Measurements from ENCODE around the gene LCN10. TPM values are rescaled to one million over a fixed set of nuclear protein-coding genes. Genes with fewer than 3 reads are reported as not detected.
A peak's percentile ranks its signal among the peaks of the same experiment; 100 is the strongest.

Gene LCN10
- total and polyA plus RNA-seq, 2 of the 13 experiments (the other 11 are each of a cell fraction or from before 2014, with no cell fraction given): 0.53 to 0.61 TPM

GRCh38 chr9:136790640-136791515 is 48.1 kb upstream of the LCN10 start, which contains the start of gene TMEM141 (continued):
- no peak for TF ChIP-seq GPBP1L1 (CRISPR knock-in tag; IDR thresholded peaks at IDR 0.05)
- TF ChIP-seq RFXAP (CRISPR knock-in tag; IDR thresholded peaks at IDR 0.05; ENCODE audit: borderline replicate concordance): no peak
- peak; percentile 65; the same call in 1 of the 2 replicates for TF ChIP-seq SIX1 (CRISPR knock-in tag; IDR thresholded peaks at IDR 0.05; ENCODE audit: borderline replicate concordance)
- TF ChIP-seq ZNF17 (CRISPR knock-in tag; IDR thresholded peaks at IDR 0.05): no peak
- no peak for TF ChIP-seq ZNF773 (CRISPR knock-in tag; IDR thresholded peaks at IDR 0.05; ENCODE audit: borderline replicate concordance)
- peak; percentile 13 for TF ChIP-seq AGO1 (IDR thresholded peaks at IDR 0.05; ENCODE audit: low read depth, low read length, poor library complexity, severe bottlenecking)
- TF ChIP-seq ETV6 (CRISPR knock-in tag; conservative IDR thresholded peaks at IDR 0.05): no peak
- no peak for TF ChIP-seq ZFP41 (CRISPR knock-in tag; IDR thresholded peaks at IDR 0.05; ENCODE audit: borderline replicate concordance)
- peak; percentile 78; the same call in 1 of the 3 replicates for TF ChIP-seq MXI1 (IDR thresholded peaks at IDR 0.05; ENCODE audit: borderline replicate concordance, low read depth, low read length)
- TF ChIP-seq MEF2D (CRISPR knock-in tag; IDR thresholded peaks at IDR 0.05): 0 out of 2 replicates have a peak, but pooled peaks have one; percentile 45
- no peak for TF ChIP-seq GLMP (CRISPR knock-in tag; IDR thresholded peaks at IDR 0.05; ENCODE audit: borderline replicate concordance)
- TF ChIP-seq NR3C1 (CRISPR knock-in tag; IDR thresholded peaks at IDR 0.05): no peak; the same call in 1 of the 2 replicates
- no peak for TF ChIP-seq IRF1 (CRISPR knock-in tag; IDR thresholded peaks at IDR 0.05; ENCODE audit: low read depth)
- TF ChIP-seq THAP9 (CRISPR knock-in tag; IDR thresholded peaks at IDR 0.05; ENCODE audit: borderline replicate concordance): peak; percentile 72; the same call in 1 of the 2 replicates
- no peak for TF ChIP-seq GMEB2 (CRISPR knock-in tag; IDR thresholded peaks at IDR 0.05; ENCODE audit: low read depth)
- no peak for TF ChIP-seq EHMT2 (IDR thresholded peaks at IDR 0.05; ENCODE audit: borderline replicate concordance, low read depth, low read length)
- TF ChIP-seq ZNF577 (CRISPR knock-in tag; IDR thresholded peaks at IDR 0.05; ENCODE audit: borderline replicate concordance, low read depth): no peak
- TF ChIP-seq TMF1 (CRISPR knock-in tag; IDR thresholded peaks at IDR 0.05; ENCODE audit: low read depth): 0 out of 2 replicates have a peak, but pooled peaks have one; percentile 25
- no peak for TF ChIP-seq RARG (CRISPR knock-in tag; IDR thresholded peaks at IDR 0.05; ENCODE audit: low read depth)
- 0 out of 2 replicates have a peak, but pooled peaks have one; percentile 11 for TF ChIP-seq ZFP36L1 (CRISPR knock-in tag; IDR thresholded peaks at IDR 0.05)
- no peak for TF ChIP-seq SUZ12 (IDR thresholded peaks at IDR 0.05; ENCODE audit: low read depth, low read length)
